NCI-H1092 (cell line): ENCODE results near the gene PLA2G4E.

Experiments used
- DNase-seq: peaks from one replicate; lab custom pipeline; 2025; lab: John Stamatoyannopoulos, UW

PLA2G4E gene

GRCh38 chr15:41954036-41954435 is 66.8 kb downstream of the PLA2G4E start:
- no peak for DNase-seq

GRCh38 chr15:41952013-41952563 is 68.8 kb downstream of the PLA2G4E start:
- DNase-seq: no peak

- DNase-seq: no peak
Measured at GRCh38 chr15:41951571-41951970, 69.3 kb downstream of the PLA2G4E start.

GRCh38 chr15:41950489-41950888 is 70.4 kb downstream of the PLA2G4E start:
- DNase-seq: no peak

- no peak for DNase-seq
Measured at GRCh38 chr15:41950127-41950483, 70.7 kb downstream of the PLA2G4E start.

GRCh38 chr15:41949401-41950126 is 71.3 kb downstream of the PLA2G4E start:
- DNase-seq: no peak

GRCh38 chr15:41948490-41948889 is 72.4 kb downstream of the PLA2G4E start:
- DNase-seq: no peak

- no peak for DNase-seq
Measured at GRCh38 chr15:41946970-41947369, 73.9 kb downstream of the PLA2G4E start.

- no peak for DNase-seq
Measured at GRCh38 chr15:41945731-41946130, 75.1 kb downstream of the PLA2G4E start.

- DNase-seq: no peak
Measured at GRCh38 chr15:41945221-41945620, 75.6 kb downstream of the PLA2G4E start.

GRCh38 chr15:41944313-41944940 is 76.4 kb downstream of the PLA2G4E start:
- DNase-seq: no peak

GRCh38 chr15:41943543-41944312 is 77.1 kb downstream of the PLA2G4E start:
- no peak for DNase-seq

- no peak for DNase-seq
Measured at GRCh38 chr15:41942886-41943285, 78.0 kb downstream of the PLA2G4E start.

- DNase-seq: no peak
Measured at GRCh38 chr15:41941644-41942415, 79.0 kb downstream of the PLA2G4E start.

GRCh38 chr15:41940441-41940857 is 80.4 kb downstream of the PLA2G4E start:
- no peak for DNase-seq

- DNase-seq: no peak
Measured at GRCh38 chr15:41939986-41940385, 80.9 kb downstream of the PLA2G4E start.

- DNase-seq: no peak
Measured at GRCh38 chr15:41937568-41937923, 83.3 kb downstream of the PLA2G4E start.

GRCh38 chr15:41936649-41937567 is 83.9 kb downstream of the PLA2G4E start:
- DNase-seq: no peak

GRCh38 chr15:41936155-41936554 is 84.7 kb downstream of the PLA2G4E start:
- DNase-seq: no peak

GRCh38 chr15:41935566-41936020 is 85.2 kb downstream of the PLA2G4E start:
- no peak for DNase-seq

- DNase-seq: no peak
Measured at GRCh38 chr15:41934843-41935242, 86.0 kb downstream of the PLA2G4E start.
